A549 treated with Mapracorat at 1 μM for 4 hours (cell line): ENCODE data around the gene CHL1. TPM values are rescaled to one million over a fixed set of nuclear protein-coding genes. Genes with fewer than 3 reads are reported as not detected.

ENCODE experiments used
- total RNA-seq: library from RNA; stranded (reverse); fragments of 200-300 nt; extraction: Qiagen RNA extraction; gene quantifications from 5 replicates; pipeline ENCODE4 v1.2.3, GENCODE V29; 2022

CHL1 gene
- not detected in 5 replicates for total RNA-seq

DNA sequence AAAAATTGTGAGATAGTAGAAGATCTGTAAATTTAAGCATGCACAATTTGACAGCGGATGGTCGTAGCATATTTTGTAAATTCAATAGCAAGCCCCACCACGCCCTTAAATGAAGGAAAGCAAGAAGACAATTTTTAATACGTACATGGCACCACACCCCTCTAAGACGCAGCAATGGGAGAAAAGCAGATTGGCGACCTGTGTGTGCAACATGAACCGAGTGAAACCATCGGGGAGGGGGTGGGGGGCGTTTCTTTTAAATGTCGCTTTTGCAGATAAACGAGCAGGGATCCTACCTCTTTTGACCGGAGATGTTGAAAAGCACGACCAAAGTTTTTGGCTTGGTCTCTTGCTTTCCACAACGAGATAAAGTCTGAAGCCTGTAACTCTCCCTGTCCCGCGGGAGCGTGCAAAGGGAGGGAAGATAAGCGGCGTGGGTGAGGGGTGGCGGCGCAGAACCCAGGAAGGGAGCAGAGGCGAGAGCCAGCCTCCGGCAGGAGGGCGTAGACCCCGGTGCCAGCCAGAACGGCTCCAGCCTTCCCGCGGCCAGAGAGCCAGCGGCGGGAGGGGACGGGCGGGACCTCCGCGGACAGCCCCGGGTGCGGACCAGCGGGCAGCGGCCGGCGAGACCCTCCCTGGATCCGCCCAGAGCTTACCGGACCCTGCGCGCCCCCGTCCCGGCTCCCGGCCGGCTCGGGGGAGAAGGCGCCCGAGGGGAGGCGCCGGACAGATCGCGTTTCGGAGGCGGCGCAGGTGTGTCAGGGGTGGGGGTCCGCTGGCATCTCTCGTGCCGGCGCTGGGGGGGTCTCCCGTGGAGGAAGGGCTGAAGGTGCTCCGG, at the start of gene CHL1:
Gene CHL1 (plus strand): TSS at position 453 of the 838 bp plus-strand sequence. CDS start 123,014 bp downstream, outside the sequence.

